Measurements from ENCODE around the gene ADAMTS7.
"Not testable (repeated sequence)": the region's sequence is repeated elsewhere in the genome, so short reads cannot be mapped to it uniquely, and the experiment has no call there.

ADAMTS7 gene

GRCh38 chr15:78764340-78765153 lies 46.7 kb downstream of the ADAMTS7 start:
- DNase-seq: not testable (repeated sequence)

GRCh38 chr15:78763796-78764241 lies 47.4 kb downstream of the ADAMTS7 start:
- DNase-seq: no peak

- no peak for DNase-seq
Measured at GRCh38 chr15:78762985-78763795, 48.1 kb downstream of the ADAMTS7 start.

DNA sequence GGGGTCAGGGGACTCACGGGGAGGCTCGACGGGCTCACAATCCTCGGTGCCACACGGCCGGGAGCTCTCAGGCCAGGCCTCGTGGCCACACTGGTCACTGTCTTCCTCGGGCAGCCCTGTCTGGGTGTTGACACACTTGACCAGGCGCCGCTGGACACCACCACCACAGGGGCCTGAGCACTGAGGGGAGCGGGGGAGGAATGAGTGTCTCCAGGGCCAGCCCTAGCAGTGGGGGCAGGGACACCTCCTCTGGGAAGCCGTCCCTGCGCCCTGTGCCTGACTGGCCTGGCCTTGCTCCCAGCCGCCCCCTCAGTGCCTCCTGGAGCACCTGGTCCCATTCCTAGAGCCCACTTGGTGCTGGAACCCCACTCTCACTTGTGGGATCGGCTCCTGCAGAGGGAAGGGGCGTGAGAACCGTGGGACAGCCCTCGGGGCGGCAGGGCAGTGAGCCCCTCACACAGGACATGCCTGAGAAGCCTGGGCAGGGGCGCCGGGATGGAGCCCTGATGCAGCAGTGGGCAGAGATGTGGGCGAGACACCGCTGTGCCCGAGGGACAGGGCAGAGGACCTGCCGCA lies 48.8 kb downstream of the ADAMTS7 start:
- DNase-seq: not testable (repeated sequence)

DNA sequence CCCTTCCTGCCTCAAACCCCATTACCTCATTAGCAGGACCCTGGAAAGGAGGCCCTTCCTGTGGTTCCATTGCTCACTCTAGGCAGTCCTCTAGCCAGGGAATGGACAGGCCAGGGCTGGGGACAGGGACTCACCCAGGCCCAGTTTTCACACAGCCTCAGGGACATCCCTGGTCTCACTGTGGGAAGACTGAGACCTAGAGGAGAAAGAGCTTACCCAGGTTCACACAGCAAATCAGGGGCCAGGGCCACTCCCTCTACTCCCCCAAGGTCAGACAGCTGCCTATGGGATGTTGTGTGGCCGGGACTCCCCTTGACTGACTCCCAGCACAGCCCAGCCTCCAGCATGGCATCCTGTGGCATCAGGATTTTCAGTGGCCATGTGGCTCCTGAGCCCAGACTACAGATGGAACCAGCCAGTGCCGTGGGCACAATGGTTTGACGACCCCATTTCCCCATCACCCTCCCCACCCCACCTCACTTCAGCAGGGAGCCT lies 49.3 kb downstream of the ADAMTS7 start:
- DNase-seq: no peak

DNA sequence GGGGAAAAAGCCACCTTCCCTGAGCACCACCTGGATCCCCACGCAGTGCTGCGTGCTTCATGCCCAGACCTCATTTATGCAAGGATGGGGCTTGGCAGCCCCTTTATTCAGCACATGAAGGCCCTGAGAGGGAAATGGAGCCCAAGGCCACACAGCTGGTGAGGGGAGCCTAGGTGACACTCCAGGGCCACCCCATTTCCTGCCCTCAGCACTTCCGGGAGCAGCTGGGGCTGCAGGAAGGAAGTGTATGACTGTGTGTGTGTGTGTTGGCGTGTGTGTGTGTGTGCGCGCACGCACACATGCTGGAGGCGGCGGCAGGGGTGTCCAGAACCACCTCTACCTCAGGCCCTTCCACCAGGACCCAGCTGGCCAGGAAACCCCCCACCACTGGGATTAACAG lies 49.8 kb downstream of the ADAMTS7 start:
- not testable (repeated sequence) for DNase-seq

- DNase-seq: no peak
Measured at GRCh38 chr15:78761020-78761419, 50.2 kb downstream of the ADAMTS7 start.

DNA sequence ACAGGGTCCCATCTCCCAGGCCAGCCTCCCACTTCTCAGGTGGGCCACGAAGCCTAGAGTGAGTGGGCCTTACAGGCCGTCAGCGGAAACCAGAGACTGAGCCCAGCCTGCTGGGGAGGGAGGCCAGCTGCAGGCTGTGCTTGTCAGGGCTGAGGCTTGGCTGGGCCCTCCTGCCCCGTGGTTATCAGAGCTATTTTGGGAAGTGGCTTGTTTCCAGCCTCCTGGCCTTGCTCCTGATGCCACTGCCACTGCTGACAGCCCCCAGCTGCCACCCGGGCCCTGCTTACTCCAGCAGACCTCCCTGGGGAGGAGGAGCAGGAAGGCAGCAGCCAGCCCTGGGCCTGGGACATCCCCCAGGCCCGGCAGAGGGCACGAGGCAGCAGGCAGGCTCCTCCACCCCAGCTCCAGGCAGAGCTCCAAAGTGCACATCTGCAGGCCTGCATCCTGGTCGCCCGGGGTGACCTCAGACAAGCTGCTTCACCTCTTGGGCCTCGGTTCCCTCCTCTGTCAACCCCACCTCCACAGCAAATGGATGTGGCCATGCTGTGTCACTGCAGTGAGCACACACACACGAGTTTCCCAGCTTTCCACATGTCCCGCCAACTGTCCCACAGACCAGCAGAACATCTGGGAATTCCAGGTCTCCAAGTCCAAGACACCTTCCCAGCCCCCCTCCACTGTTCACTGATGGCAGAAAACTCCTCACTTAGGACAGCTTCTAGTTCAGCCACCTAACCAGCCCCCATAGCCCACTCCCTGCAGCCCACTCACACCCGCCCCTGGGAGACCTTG lies 51.0 kb downstream of the ADAMTS7 start:
- not testable (repeated sequence) for DNase-seq

DNA sequence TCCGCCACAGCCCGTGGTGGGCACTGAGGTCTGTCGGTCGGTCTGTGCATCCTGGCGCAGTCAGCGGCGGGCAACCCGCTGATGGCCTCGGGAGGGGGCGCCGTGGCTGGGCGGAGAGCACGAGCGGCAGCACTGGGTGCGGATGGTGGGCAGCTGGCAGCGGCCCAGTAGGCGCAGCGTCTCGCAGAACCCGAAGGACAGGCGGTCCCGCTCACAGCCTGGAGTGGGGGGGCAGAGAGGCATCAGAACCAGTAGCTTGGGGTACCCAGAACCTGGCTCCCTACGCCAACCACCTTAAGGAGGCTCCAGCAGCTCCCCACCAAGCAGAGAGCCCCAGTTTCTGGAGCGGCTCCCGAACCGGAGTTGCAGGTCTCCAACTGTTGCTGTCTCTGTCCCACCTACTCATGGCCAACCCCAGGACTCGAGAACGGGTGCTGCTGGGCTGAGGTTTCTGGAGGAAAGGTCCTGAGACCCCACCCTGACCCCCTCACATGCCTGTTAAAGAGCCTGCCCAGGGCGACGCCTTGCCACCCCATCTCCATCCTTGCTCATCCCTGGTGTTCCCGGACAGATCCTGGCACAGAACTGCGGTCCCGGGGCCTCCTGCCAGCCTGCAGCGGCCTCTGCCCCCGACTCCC lies 51.8 kb downstream of the ADAMTS7 start:
- DNase-seq: not testable (repeated sequence)

DNA sequence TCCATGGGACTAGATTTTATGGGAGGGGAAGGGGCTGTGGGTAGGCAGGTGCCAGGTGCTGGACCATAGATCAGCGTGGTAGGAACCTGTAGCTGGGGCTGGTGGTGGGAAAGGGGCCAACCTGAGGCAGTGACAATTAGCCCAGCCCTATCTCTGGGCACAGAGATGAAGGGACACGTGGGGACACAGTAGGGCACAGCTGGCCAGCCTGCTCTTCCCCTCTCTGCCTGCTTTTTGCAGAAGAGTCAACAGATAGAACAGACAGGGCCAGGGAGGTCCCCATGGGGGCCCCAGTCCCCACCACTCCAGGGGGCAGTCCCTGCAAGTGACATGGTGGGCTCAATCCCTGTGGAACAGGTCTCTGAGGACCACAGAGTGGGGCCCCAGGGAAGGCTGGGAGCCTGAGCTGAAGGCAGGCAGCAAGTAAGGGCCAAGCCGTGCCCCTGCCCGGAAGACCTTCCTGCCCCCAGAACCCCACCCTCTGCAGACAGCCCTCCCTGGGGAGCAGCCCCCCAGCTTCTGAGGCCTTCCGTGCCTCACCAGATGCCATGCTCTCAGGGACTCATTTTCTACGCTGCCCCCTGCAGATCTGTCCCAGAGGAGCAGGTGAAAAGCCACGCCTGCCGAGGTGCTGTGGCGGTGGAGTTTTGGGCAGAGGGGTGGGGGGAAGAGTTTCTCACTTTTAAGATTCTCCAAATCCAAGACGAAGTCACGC lies 52.6 kb downstream of the ADAMTS7 start:
- not testable (repeated sequence) for DNase-seq

DNA sequence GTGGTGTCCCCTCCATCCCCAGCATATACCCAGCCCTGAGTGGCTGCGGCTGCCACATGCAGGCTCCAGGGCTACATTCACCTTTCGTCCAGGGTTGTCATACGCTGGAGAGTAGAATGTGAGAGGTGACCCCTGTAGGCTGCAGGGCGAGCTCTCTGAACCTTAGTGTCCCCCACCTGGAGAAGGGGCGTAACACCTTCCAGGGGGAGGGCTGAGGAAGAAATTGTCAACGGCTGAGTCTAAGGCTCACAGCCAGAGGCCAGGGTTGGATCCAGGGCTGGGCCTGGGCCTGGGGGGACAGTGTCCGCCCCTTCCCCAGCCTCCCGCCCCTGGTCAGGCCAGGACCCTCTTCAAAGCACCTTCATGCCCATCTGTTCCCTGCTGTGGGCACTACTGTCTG lies 53.2 kb downstream of the ADAMTS7 start:
- DNase-seq: not testable (repeated sequence)

DNA sequence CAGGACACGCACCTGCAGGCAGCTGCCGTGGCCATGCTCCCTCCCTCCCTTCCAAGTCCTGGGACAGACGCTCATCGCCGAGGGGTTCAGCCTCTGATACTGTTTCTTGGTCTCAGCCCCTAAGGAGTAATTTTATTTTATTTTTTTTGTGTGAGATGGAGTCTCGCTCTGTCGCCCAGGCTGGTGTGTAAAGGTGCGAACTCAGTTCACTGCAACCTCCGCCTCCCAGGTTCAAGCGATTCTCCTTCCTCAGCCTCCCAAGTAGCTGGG lies 53.7 kb downstream of the ADAMTS7 start:
- no peak for DNase-seq

- DNase-seq: not testable (repeated sequence)
Measured at GRCh38 chr15:78756781-78757635, 54.3 kb downstream of the ADAMTS7 start.

- DNase-seq: not testable (repeated sequence)
Measured at GRCh38 chr15:78755900-78756591, 55.2 kb downstream of the ADAMTS7 start.

DNA sequence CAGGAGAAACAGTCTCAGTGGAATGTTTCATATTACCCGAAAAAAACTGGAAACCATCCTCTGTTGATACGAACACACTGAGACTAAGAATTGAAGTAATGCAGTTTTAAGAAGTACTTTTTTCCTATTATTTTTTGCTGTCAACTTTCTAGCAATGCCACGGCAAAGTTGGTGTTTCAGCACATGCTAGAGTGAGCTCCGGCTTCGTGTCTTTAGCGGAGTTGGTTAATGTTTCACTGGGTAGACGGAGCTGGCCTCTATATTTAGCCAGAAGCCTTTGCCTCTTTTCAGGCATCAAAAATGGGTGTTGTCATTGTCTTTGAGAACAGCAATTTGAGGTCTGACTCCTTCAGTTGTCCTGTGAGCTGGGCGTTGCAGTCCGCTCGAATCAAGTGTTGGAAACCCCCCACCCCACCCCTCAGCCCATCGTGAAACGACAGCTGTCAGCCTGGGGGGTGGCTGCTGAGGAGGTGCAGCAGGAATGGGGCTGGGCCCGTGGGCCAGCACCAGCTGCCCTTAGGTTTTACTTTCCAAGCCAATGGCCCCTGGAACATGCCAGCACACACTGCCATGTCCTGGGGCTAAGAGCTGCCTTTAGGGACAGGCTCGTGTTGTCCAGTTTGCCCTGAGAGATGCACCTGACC lies 56.5 kb downstream of the ADAMTS7 start:
- DNase-seq: not testable (repeated sequence)

DNA sequence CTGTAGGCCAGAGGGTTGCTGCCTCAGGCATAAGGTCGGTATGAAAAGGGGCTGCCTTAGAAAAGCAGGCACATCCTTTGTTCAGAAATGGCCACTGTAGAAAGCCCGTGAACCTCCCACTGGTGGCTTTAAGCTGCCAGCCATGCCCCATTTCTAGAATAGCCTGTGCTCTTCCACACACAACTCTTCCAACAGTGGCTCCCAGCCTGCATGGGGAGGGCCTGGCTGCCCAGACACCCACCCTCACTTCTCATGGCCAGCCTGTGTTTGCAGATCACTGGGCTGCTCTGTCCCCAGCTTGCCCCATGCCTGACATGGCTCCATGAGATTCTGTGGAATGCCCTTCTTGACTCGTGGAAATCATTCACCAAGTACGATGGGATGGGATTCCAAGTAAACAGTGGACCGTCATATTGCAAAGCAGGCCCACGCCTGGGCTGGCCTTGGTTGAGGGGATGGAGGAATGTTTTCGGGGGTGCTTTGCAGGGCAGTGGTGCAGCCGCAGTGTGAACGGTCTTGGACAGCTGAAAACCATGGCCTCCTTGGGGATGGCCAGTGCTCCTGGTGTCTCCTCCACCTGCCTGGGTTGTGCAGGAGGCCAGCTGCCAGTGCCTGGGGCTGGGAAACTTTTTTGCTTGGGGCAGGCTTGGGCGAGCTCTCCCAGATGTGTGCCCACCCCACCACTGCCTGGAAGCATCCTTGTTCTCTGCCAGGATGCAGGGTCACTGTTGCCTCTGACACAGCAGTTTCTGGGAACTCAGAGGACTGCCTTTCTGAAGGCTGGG lies 57.3 kb downstream of the ADAMTS7 start:
- DNase-seq: not testable (repeated sequence)

DNA sequence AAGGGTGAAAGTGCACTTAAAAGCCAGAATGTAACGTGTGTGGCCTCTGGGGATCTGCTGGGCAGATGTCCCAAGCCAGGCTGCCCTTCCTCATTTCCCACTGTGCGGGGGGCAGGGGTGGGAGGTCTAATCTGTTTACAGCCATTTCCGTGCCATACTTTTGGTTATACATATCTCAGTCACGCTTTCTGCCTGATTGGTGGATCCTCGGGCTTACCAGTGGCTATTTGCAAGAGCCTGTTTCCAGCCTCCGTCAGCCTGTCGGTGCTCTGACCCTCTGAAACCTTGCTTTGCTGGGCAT lies 58.0 kb downstream of the ADAMTS7 start:
- not testable (repeated sequence) for DNase-seq

DNA sequence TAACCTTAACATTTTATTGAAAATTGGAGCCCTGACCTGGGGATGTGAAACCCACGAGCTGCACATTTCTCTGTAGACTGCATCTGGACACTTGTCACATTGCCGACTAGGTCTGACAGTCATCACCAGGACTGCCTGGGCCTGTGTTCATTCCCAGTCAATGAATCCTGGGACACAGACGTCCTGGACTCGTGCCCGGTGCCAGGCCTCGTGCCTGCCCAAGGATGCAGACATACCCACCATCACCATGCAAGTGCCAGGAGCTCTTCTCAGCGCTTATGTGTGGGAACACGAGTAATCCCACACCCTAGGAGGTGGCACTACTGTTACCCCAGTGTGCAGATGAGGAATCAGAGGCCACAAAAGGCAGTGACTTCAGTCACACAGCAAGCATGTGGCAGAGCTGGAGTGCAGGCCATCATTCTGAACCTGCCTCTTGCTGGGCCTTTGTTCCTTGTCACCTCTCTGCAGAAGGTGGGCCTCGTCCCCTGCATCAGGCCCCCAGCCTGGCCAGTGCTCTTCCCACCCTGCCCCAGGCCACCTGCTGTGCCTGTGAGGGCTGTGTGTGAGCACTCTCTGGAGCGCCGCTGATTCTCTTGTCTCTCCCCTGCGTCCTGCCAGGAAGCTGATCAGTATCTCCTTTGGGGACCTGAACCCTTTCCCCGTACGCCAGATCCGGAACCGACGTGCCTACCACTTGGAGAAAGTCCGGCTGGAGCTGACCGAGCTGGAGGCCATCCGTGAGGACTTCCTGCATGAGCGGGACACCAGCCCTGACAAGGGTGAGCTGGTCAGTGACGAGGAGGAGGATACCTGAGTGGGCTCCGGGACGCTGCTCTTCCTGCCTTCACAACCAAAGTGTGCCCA lies 58.5 kb downstream of the ADAMTS7 start:
- DNase-seq: no peak

Data from NCI-H2227 treated with DMSO at 0.1 percent for 48 hours (cell line).